Stimulated activated CD8-positive, alpha-beta memory T cell treated with anti-CD3 and anti-CD28 coated beads, Interleukin-15, amount 100 ng/mL, for 24 hours (primary cell): ENCODE measurements around the gene DNAL4.

Experiments
- DNase-seq: peaks from one replicate; pipeline ENCODE4 v3.0.0-alpha.2; 2020; ENCODE audit warnings: low read depth

Gene DNAL4

DNA sequence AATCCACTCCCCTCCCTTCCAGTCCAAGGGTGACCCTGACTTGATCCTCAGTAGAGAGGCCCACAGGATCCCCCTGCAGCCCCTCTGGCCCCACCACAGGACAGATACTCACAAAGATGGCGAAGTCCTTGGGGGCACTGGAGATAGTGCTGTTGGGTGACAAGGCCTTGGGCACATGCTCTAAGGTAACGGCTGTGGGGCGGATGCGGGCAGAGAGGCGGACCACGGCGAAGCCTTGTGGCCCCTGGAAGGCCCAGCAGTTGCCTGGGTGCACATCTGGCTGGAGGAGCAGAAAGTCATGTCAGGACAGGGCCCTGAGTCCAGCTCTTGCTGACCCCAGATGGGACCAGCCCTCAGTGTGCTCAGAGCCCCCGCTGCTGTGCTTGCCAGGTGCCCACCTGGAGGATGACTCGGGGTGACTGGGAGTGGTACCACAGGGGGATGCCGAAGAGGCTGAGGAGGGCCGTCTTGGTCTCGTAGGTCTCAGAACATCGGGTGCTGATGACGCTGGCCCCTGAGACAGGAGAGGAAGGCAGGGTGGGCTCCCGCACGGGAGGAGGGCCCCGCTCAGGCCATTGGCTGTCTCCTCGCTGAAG lies 55.4 kb downstream of the DNAL4 start:
- DNase-seq, result no peak

- no peak for DNase-seq
Observed at GRCh38 chr22:38737302-38738060, 56.5 kb downstream of the DNAL4 start.

GRCh38 chr22:38736257-38736570 lies 57.7 kb downstream of the DNAL4 start:
- no peak for DNase-seq

DNA sequence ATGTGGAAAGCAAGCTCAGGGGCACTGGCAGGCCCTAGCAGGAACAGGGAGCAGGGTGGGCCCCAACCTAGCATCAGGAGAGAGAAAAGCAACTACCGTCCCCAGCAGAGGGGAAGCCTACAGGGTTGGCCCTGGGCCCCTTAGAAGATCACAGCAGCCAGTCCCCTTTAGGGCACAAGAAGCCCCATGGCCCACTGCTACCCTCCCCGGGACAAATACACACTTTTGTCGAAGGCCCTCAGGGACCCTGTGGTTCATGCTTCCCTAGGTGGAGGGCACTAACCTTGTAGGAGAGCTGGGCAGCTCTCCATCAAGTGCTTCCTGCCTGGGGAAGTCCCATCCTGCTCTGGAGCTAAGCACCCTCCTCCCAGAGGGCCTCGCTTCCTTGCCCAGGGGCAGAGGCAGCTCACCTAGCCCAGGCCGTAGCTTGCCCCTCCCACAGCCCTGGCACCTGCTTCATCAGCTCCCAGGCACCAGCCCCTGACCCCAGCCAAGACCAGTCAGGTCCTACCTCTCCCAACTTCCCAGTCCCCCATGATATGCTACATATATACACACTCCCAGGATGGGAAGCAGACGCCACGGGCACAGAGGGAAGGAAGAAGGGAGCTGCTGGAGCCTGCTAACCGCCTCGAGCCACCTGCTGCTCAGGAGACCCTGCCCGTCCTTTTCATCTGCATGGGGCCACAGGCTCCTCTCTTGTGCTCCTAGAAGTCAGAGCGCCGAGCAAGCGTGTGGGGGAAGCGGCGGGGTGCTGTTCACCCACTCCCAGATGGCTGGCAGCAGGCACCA lies 58.3 kb downstream of the DNAL4 start:
- no peak for DNase-seq

DNA sequence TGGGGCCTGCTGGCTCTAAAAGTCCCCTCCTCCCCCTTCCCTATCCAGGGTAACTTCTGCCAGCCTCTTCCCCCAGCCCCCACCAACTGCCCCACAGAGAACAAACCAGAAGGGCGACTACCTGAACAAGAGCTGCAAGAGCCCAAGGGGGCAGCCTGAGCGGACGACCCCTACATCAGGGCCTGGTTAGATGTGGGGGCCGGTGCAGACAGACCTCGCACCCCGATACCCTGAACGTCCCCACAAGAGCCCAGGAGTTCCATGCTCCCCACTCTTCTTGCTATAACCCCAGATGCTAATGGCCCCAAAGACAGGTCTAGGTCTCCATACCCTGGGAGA lies 58.8 kb downstream of the DNAL4 start:
- DNase-seq, result no peak

- DNase-seq, result no peak
Observed at GRCh38 chr22:38734421-38735100, 59.4 kb downstream of the DNAL4 start.

DNA sequence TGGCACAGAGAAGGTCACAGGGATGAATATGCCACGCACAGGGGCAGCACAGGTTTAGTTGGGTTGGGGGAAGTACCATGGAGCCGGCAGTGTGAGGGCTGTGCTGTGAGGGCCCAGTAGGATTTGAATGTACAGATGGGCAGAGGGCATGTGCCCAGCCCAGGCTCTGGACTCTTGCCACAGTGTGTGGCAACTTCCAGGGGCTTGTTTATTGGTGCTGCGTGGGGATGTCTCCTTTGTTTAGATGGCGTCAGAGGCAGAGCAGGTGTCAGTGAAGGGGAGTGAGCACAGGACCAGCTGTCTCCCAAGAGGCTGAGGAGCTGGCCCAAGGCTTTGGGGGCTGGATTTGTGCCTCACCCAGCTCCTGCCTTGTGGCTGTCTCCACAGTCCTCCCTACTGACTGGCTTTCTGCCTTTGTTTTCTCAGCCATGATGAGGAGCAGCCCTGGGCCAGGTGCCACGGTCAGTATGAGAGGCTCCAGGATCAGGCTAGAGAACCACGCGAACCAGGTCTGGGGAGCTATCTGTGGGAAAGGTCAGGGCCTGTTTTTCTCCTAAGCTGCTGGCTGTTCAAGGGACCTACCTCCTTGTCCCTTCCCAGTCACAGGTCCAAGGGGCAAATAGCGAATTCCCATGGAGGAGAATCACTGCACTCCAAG lies 60.1 kb downstream of the DNAL4 start:
- DNase-seq, result no peak

DNA sequence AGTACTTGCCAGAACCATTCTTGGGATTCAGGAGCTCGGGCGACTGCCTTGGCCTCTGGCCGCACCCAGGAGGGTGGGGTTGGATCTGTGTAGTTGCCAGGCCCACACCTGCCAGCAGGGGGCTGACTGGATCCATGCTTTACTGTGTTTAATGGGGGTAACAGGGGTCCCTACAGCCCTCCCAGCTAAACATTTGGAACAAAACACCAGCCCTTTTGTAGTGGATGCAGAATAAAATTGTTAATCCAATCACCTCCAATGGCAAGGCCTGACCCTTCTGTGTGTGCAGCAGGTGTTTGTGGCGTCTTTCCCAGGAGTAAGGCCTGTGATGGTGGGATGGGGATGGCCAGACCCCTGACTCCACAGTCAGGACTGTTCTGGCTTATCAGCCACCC lies 60.6 kb downstream of the DNAL4 start:
- DNase-seq, result no peak

DNA sequence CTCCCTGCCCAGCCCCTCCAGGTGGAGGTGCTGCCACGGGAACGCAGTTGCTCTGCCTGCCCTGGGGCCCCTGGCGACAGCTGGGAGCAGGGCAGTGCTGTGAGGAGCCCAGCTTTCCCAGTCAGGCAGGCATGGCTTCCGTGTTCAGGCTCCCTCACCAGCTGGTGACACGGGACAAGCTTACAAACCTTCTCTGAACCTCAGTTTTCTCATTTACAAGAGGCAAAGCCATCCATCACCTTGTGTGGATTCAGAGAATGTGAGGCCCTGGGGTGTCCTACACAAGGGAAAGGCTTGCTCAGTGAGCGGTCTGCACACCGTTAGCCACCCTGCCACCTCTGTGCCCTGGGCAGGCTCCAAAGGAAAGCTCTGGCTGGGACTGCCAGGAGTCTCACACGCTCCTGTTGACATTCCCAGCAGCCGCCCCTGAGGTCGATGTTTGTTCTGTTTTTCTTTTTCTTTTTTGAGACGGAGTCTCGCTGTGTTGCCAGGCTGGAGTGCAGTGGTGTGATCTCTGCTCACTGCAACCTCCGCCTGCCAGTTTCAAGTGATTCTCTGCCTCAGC lies 61.6 kb downstream of the DNAL4 start:
- DNase-seq, result no peak

- no peak for DNase-seq
Observed at GRCh38 chr22:38731703-38732161, 62.2 kb downstream of the DNAL4 start.

GRCh38 chr22:38730411-38730871 lies 63.5 kb downstream of the DNAL4 start:
- DNase-seq, result no peak

DNA sequence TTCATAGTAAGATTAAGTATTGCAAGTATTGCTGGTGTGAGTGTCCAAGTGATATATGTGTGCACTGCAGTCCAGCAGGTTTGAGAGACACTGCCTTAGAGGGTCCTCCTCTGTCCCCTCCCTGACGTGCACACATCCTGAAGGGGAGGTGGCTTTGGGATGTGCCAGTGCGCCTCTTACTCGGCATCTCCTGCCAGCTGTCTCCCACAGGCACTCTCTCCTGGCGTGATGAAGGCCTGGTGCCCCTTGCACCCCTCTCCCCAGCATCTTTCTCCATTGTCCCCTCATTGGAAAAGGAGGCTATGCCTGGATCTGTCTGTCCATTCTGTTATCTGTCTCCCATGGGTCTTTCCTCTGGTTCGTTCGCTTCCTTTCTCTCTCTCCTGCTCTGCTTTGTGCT lies 64.0 kb downstream of the DNAL4 start:
- no peak for DNase-seq

GRCh38 chr22:38728871-38729796 lies 64.8 kb downstream of the DNAL4 start:
- DNase-seq, result no peak
